Activated CD4-positive, alpha-beta T cell treated with anti-CD3 and anti-CD28 coated beads, Interleukin-2, amount 50 U/mL, for 24 hours (primary cell): ENCODE measurements around the gene THSD7A.

Experiments used
- DNase-seq, 2 donors: peaks; one replicate each; pipeline ENCODE4 v3.0.0-alpha.2; 2020; ENCODE audit warnings: low read depth in 1 of 2, low spot score in 1 of 2

THSD7A gene

GRCh38 chr7:11831736-11832495 lies at the start of gene THSD7A:
Gene THSD7A, minus strand, starts transcription at chr7:11832198. Its CDS starts 252 bp downstream, at chr7:11831946.
- DNase-seq = no peak

- no peak for DNase-seq
Measured at GRCh38 chr7:11881680-11882079, 49.7 kb upstream of the THSD7A start.

GRCh38 chr7:11875635-11876034 lies 43.6 kb upstream of the THSD7A start:
- no peak for DNase-seq

- DNase-seq = no peak
Measured at GRCh38 chr7:11865671-11866070, 33.7 kb upstream of the THSD7A start.

- DNase-seq = no peak
Measured at GRCh38 chr7:11858622-11859302, 26.8 kb upstream of the THSD7A start.

- no peak for DNase-seq
Measured at GRCh38 chr7:11858026-11858425, 26.0 kb upstream of the THSD7A start.

- DNase-seq = no peak
Measured at GRCh38 chr7:11848251-11848650, 16.3 kb upstream of the THSD7A start.

GRCh38 chr7:11847336-11847735 lies 15.3 kb upstream of the THSD7A start:
- no peak for DNase-seq

- DNase-seq = no peak
Measured at GRCh38 chr7:11846361-11846955, 14.5 kb upstream of the THSD7A start.

- no peak for DNase-seq
Measured at GRCh38 chr7:11843113-11843765, 11.2 kb upstream of the THSD7A start.

GRCh38 chr7:11841657-11842056 lies 9.7 kb upstream of the THSD7A start:
- DNase-seq = no peak

GRCh38 chr7:11835260-11835659 lies 3.3 kb upstream of the THSD7A start:
- no peak for DNase-seq

GRCh38 chr7:11833431-11833830 lies 1.4 kb upstream of the THSD7A start:
- DNase-seq = no peak

- DNase-seq = no peak
Measured at GRCh38 chr7:11831156-11831735, 752 bp downstream of the THSD7A start.

- no peak for DNase-seq
Measured at GRCh38 chr7:11830582-11831155, 1.3 kb downstream of the THSD7A start.

- DNase-seq = no peak
Measured at GRCh38 chr7:11829954-11830353, 2.0 kb downstream of the THSD7A start.

- no peak for DNase-seq
Measured at GRCh38 chr7:11819947-11820346, 12.1 kb downstream of the THSD7A start.

- DNase-seq = no peak
Measured at GRCh38 chr7:11819271-11819670, 12.7 kb downstream of the THSD7A start.

GRCh38 chr7:11818281-11818680 lies 13.7 kb downstream of the THSD7A start:
- no peak for DNase-seq

GRCh38 chr7:11817111-11817740 lies 14.8 kb downstream of the THSD7A start:
- DNase-seq = no peak

- no peak for DNase-seq
Measured at GRCh38 chr7:11811709-11812108, 20.3 kb downstream of the THSD7A start.
